H1 (cell line): Measurements from ENCODE around the gene FSIP1. TPM values are rescaled to one million over a fixed set of nuclear protein-coding genes. Genes with fewer than 3 reads are reported as not detected.
A peak's percentile ranks its signal among the peaks of the same experiment; 100 is the strongest.

Experiments
- CTCF ChIA-PET: fragments of 300-600 bp; sonication (Branson Sonifier 250); formaldehyde crosslinking; loops from one replicate; lab custom pipeline; 2021; ENCODE audit not compliant: partially characterized antibody; lab: Charles Lee
- POLR2A ChIA-PET: fragments of 300-600 bp; sonication (Branson Sonifier 250); formaldehyde crosslinking; loops from one replicate; lab custom pipeline; 2021; ENCODE audit warnings: inconsistent platforms; ENCODE audit not compliant: partially characterized antibody; lab: Charles Lee
- DNase-seq, 2 experiments: peaks; one replicate each; pipeline versions ENCODE4 v3.0.0 to v3.0.0-alpha.2; 2010 to 2022; ENCODE audit warnings: low spot score in 2 of 2, low read depth in 1 of 2, mixed read lengths in 1 of 2
- FAIRE-seq: peaks from 2 replicates; lab custom pipeline; 2011; peaks lifted over from hg19 to GRCh38; lab: Jason Lieb, UNC
- H2AFZ ChIP-seq: 2 replicates; pipeline ENCODE4 v1.8.1; 2012; ENCODE audit warnings: low read length, inconsistent platforms
- H2AK5ac ChIP-seq: 2 replicates; pipeline ENCODE4 v1.6.1; 2013; ENCODE audit warnings: low read depth, low read length
- H2BK120ac ChIP-seq: replicated peaks from 2 replicates; pipeline ENCODE3; 2013; ENCODE audit warnings: low read depth, low read length, inconsistent platforms
- H2BK12ac ChIP-seq: 2 replicates; pipeline ENCODE4 v1.6.1; 2013; ENCODE audit warnings: low read depth, low read length
- H2BK15ac ChIP-seq: 2 replicates; pipeline ENCODE4 v1.6.1; 2013; ENCODE audit warnings: low read length
- H2BK20ac ChIP-seq: 2 replicates; pipeline ENCODE4 v1.6.1; 2013; ENCODE audit warnings: low read length
- H2BK5ac ChIP-seq: 2 replicates; pipeline ENCODE4 v1.6.1; 2013; ENCODE audit warnings: low read depth, low read length
- H3K14ac ChIP-seq: 2 replicates; pipeline ENCODE4 v1.6.1; 2013; ENCODE audit warnings: inconsistent platforms; ENCODE audit not compliant: insufficient read length
- H3K18ac ChIP-seq: 2 replicates; pipeline ENCODE4 v1.6.1; 2013; ENCODE audit warnings: low read length; ENCODE audit errors: extremely low read depth
- H3K23ac ChIP-seq: 2 replicates; pipeline ENCODE4 v1.6.1; 2013; ENCODE audit warnings: inconsistent platforms; ENCODE audit not compliant: insufficient read length
- H3K23me2 ChIP-seq: 2 replicates; pipeline ENCODE4 v1.6.1; 2013; ENCODE audit warnings: low read depth, low read length
- H3K27ac ChIP-seq: 2 replicates; pipeline ENCODE4 v1.6.1; 2011; ENCODE audit warnings: low read depth, low read length, inconsistent platforms
- H3K27me3 ChIP-seq, 4 experiments: replicated peaks in 1 of 4; 1 replicate in 1 of 4; 2 replicates in 3 of 4; pipeline versions ENCODE4 v1.6.1 to v1.8.1; 2011 to 2013; ENCODE audit warnings: low read length in 3 of 4, mild to moderate bottlenecking in 3 of 4, inconsistent platforms in 2 of 4, mixed read lengths in 2 of 4, moderate library complexity in 1 of 4; ENCODE audit not compliant: control insufficient read depth in 3 of 4, insufficient read depth in 3 of 4; ENCODE audit errors: extremely low read depth in 1 of 4
- H3K36me3 ChIP-seq, 4 experiments: 2 replicates each; pipeline versions ENCODE4 v1.6.1 to v1.8.1; 2011 to 2013; ENCODE audit warnings: mild to moderate bottlenecking in 4 of 4, low read length in 3 of 4, moderate library complexity in 2 of 4, control low read depth in 1 of 4, inconsistent platforms in 1 of 4; ENCODE audit not compliant: insufficient read depth in 4 of 4, control insufficient read depth in 2 of 4
- H3K4ac ChIP-seq: replicated peaks from 2 replicates; pipeline ENCODE3; 2013; ENCODE audit warnings: low read length, low read depth, mixed read lengths, inconsistent platforms; ENCODE audit not compliant: insufficient read length
- H3K4me1 ChIP-seq, 4 experiments: replicated peaks in 1 of 4; 1 replicate in 1 of 4; 2 replicates in 3 of 4; pipeline versions ENCODE4 v1.6.1 to v1.8.1; 2011 to 2013; ENCODE audit warnings: low read length in 3 of 4, inconsistent platforms in 2 of 4, mixed read lengths in 1 of 4; ENCODE audit not compliant: insufficient read depth in 4 of 4, control insufficient read depth in 3 of 4
- H3K4me2 ChIP-seq, 2 experiments: 2 replicates each; pipeline versions ENCODE4 v1.6.1 to v1.8.1; 2011 to 2013; ENCODE audit warnings: low read depth in 2 of 2, low read length in 2 of 2, control low read depth in 1 of 2, inconsistent platforms in 1 of 2, mild to moderate bottlenecking in 1 of 2; ENCODE audit not compliant: insufficient read depth in 1 of 2
- H3K4me3 ChIP-seq, 4 experiments: fragments of 200-600, 300-600 bp in 1 of 4; sonication (generic), shearing (Covaris generic), sonication (Bioruptor Twin) in 1 of 4; 2 replicates each; pipeline versions ENCODE4 v1.5.1 to v1.8.1; 2011 to 2016; ENCODE audit warnings: low read length in 4 of 4, low read depth in 3 of 4, control low read depth in 2 of 4, inconsistent platforms in 2 of 4, mild to moderate bottlenecking in 2 of 4, mixed read lengths in 1 of 4, moderate library complexity in 1 of 4; ENCODE audit not compliant: insufficient read depth in 2 of 4; ENCODE audit errors: extremely low read depth in 1 of 4
- H3K56ac ChIP-seq: replicated peaks from 2 replicates; pipeline ENCODE3; 2013; ENCODE audit warnings: low read depth, mild to moderate bottlenecking, mixed read lengths, low read length, inconsistent platforms; ENCODE audit not compliant: insufficient read length
- H3K79me1 ChIP-seq: 2 replicates; pipeline ENCODE4 v1.6.1; 2013; ENCODE audit warnings: low read depth, low read length, control low read depth
- H3K79me2 ChIP-seq, 2 experiments: 2 replicates each; pipeline versions ENCODE4 v1.6.1 to v1.8.1; 2012 to 2013; ENCODE audit warnings: low read length in 2 of 2, mild to moderate bottlenecking in 2 of 2, inconsistent platforms in 1 of 2; ENCODE audit not compliant: insufficient read depth in 2 of 2, control insufficient read depth in 1 of 2
- H3K9ac ChIP-seq, 4 experiments: replicated peaks in 1 of 4; 1 replicate in 1 of 4; 2 replicates in 3 of 4; pipeline versions ENCODE4 v1.6.1 to v1.8.1; 2011 to 2013; ENCODE audit warnings: low read depth in 3 of 4, low read length in 3 of 4, control low read depth in 2 of 4, mild to moderate bottlenecking in 2 of 4, moderate library complexity in 2 of 4, inconsistent platforms in 1 of 4; ENCODE audit errors: extremely low read depth in 1 of 4
- H3K9me3 ChIP-seq, 2 experiments: 2 replicates each; pipeline versions ENCODE4 v1.6.1 to v1.8.1; 2012 to 2013; ENCODE audit warnings: mild to moderate bottlenecking in 2 of 2, moderate library complexity in 2 of 2, control low read depth in 1 of 2, inconsistent platforms in 1 of 2, low read depth in 1 of 2, low read length in 1 of 2, mixed read lengths in 1 of 2; ENCODE audit not compliant: insufficient read depth in 2 of 2
- H4K20me1 ChIP-seq, 2 experiments: replicated peaks in 1 of 2; 2 replicates each; pipeline versions ENCODE3 to v1.8.1; 2011 to 2013; ENCODE audit warnings: inconsistent platforms in 2 of 2, low read length in 2 of 2, mild to moderate bottlenecking in 1 of 2; ENCODE audit not compliant: insufficient read depth in 2 of 2, control insufficient read depth in 1 of 2
- H4K5ac ChIP-seq: 2 replicates; pipeline ENCODE4 v1.6.1; 2013; ENCODE audit warnings: low read length, low read depth, mixed read lengths, inconsistent platforms; ENCODE audit not compliant: insufficient read length
- H4K8ac ChIP-seq: 2 replicates; pipeline ENCODE4 v1.8.0; 2013; ENCODE audit warnings: mild to moderate bottlenecking, moderate library complexity, low read length, inconsistent platforms; ENCODE audit not compliant: insufficient read depth; ENCODE audit errors: extremely low read depth
- H4K91ac ChIP-seq: replicated peaks from 2 replicates; pipeline ENCODE3; 2013; ENCODE audit warnings: low read length, mixed read lengths, inconsistent platforms; ENCODE audit not compliant: insufficient read length
- NRF1 ChIP-seq: IDR thresholded peaks from 2 replicates; pipeline ENCODE4 v1.6.1; 2011; ENCODE audit warnings: mild to moderate bottlenecking, low read depth, low read length, improper control_type of control experiment
- SAP30 ChIP-seq: fragments of 300-600 bp; sonication (generic); IDR thresholded peaks from 2 replicates; pipeline ENCODE4 v1.7.1; 2012; ENCODE audit warnings: low read length, moderate library complexity, mild to moderate bottlenecking, inconsistent platforms; ENCODE audit not compliant: insufficient read depth, insufficient replicate concordance
- SIN3A ChIP-seq, 2 experiments: IDR thresholded peaks in 1 of 2; conservative IDR thresholded peaks in 1 of 2; 2 replicates each; pipeline ENCODE4 v1.6.1; 2011 to 2012; ENCODE audit warnings: low read length in 2 of 2, improper control_type of control experiment in 1 of 2, low read depth in 1 of 2, mild to moderate bottlenecking in 1 of 2
- SUZ12 ChIP-seq: fragments of 200-600 bp; sonication (generic); IDR thresholded peaks from 2 replicates; pipeline ENCODE4 v1.6.1; 2012; ENCODE audit warnings: mild to moderate bottlenecking, inconsistent platforms, low read length, moderate library complexity, mixed read lengths
- TEAD4 ChIP-seq: IDR thresholded peaks from 2 replicates; pipeline ENCODE4 v1.6.1; 2012; ENCODE audit warnings: low read depth, low read length, inconsistent platforms, mixed read lengths
- WGBS, 2 experiments: shearing (Covaris generic) in 1 of 2; methylation state at CpG; one replicate each; pipeline versions ENCODE4 v1.1.6 to v1.1.7; 2013 to 2015; ENCODE audit warnings: low lambda C conversion rate in 2 of 2, mixed read lengths in 2 of 2, inconsistent platforms in 1 of 2, low coverage in 1 of 2, missing lambda C conversion rate in 1 of 2; ENCODE audit not compliant: insufficient replicate concordance in 2 of 2, insufficient coverage in 1 of 2, insufficient read length in 1 of 2; ENCODE audit errors: extremely low coverage in 1 of 2, missing lambda C conversion rate in 1 of 2; 5-methylcytosine and 5-hydroxymethylcytosine counted together
- polyA plus RNA-seq, 7 experiments: library from polyadenylated mRNA; depleted of rRNA in 3 of 7; stranded (reverse) in 5 of 7; unstranded in 2 of 7; fragments of >200 nt in 5 of 7; fragments of 200-250 nt in 2 of 7; gene quantifications; 1 replicate in 5 of 7; 2 replicates in 1 of 7; 4 replicates in 1 of 7; pipeline versions ENCODE4 v1.2.1 to v1.2.3, GENCODE V29; 2011 to 2013; ENCODE audit warnings: missing spikeins in 2 of 7, mixed read lengths in 2 of 7
- total RNA-seq: library from RNA; stranded (reverse); fragmentation: NEBNext Ultra II Directional; extraction: Animal tissue kit (Norgen Biotek cat#: 25700); gene quantifications from 2 replicates; pipeline ENCODE4 v1.2.1, GENCODE V29; 2021
- TF ChIP-seq, protein P1 (sequence below): IDR thresholded peaks from 2 replicates; pipeline ENCODE4 v1.6.1; 2012; ENCODE audit warnings: inconsistent platforms

The FSIP1 gene
- total and polyA plus RNA-seq, 2 of the 8 experiments (the other 6 are each of a cell fraction or from before 2014, with no cell fraction given): 0.18 to 1.3 TPM

GRCh38 chr15:39785139-39785538 lies 2.5 kb upstream of the FSIP1 start:
- Histone ChIP-seq H4K8ac (no peak overlapping the region), H3K4me2 (peak overlapping the region; percentile 26 to 40; a peak in 3 of 4 replicates), H3K79me1 (no peaks in the 10 kb centered on the region), H3K14ac (no peak overlapping the region), H3K9ac (no peak overlapping the region), H2BK20ac (no peak overlapping the region), H2BK5ac (no peak overlapping the region), H3K23ac (no peak overlapping the region), H3K27ac (no peak overlapping the region), H2BK120ac (no peak overlapping the region), H3K23me2 (peaks cover 7% of the 10 kb centered on the region), H3K18ac (no peak overlapping the region), H4K5ac (no peak overlapping the region), H4K91ac (no peak overlapping the region), H3K36me3 (no peaks in the 10 kb centered on the region), H3K4me3 (peak overlapping the region in 3 of 4 experiments; percentile 6 to 23 (median 12); a peak in 2 of 8 replicates), H2AK5ac (no peak overlapping the region), H3K56ac (no peak overlapping the region), H3K4me1 (peaks cover 2 to 29% (median 24%) of the 10 kb centered on the region in 4 experiments; a peak in 6 of 7 replicates), H2AFZ (no peak overlapping the region), H3K9me3 (no peaks in the 10 kb centered on the region), H2BK12ac (no peak overlapping the region), H3K27me3 (no peaks in the 10 kb centered on the region), H3K79me2 (peaks cover 0 to 17% of the 10 kb centered on the region in 2 experiments; a peak in 2 of 4 replicates), H4K20me1 (no peaks in the 10 kb centered on the region), H2BK15ac (no peak overlapping the region), H3K4ac (no peak overlapping the region)
- WGBS, 2 experiments: 79% methylated on average over 10 of the region's 10 CpGs; no CpG with 5 or more reads in 1 of the 2 experiments
- CTCF ChIA-PET: interaction anchor here (0.6 to 2.0 kb wide), 8 partner anchors 15 to 490 kb away, joined by 3 to 9 read pairs (median 3); partner anchors contain the start of gene EIF2AK4
- FAIRE-seq: no peak
- no peak for DNase-seq
- POLR2A ChIA-PET: interaction anchor here (1.0 to 1.1 kb wide), 2 partner anchors 146 to 254 kb away, joined by 4 read pairs; partner anchors contain the start of gene SRP14
- TF ChIP-seq SAP30 (no peak), SUZ12 (no peak), SIN3A (conservative IDR thresholded peaks at IDR 0.05 in 1 of 2, IDR thresholded peaks at IDR 0.05 in 1 of 2; ENCODE audit: low read depth in 1 of 2, low read length in 2 of 2) (no peak), TEAD4 (no peak), NRF1 (no peak)
- TF ChIP-seq, protein P1, sequence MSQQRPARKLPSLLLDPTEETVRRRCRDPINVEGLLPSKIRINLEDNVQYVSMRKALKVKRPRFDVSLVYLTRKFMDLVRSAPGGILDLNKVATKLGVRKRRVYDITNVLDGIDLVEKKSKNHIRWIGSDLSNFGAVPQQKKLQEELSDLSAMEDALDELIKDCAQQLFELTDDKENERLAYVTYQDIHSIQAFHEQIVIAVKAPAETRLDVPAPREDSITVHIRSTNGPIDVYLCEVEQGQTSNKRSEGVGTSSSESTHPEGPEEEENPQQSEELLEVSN: no peak
